ENCODE results near the gene VAV1.

DNA sequence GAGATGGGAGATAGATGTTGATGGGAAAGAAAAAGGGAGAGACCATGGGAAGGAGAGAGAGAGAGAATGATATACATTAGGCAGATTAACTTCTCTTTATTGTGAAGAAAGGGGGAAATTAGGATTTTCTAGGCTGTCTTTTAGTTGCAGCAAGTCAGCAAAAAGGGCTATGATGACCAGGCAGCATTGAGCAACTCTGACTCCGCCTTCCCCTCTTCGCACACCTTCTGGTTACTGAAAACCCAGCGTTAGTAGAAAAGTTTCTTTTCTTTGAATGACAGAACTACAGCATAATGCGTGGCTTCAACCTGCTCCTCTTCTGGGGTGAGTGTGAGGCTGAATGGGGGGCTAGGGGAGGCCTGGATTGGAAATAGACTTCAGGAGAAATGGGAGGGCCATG, 114.8 kb downstream of the VAV1 start, which contains the start of gene ADGRE1:
- TF ChIP-seq, protein P1, sequence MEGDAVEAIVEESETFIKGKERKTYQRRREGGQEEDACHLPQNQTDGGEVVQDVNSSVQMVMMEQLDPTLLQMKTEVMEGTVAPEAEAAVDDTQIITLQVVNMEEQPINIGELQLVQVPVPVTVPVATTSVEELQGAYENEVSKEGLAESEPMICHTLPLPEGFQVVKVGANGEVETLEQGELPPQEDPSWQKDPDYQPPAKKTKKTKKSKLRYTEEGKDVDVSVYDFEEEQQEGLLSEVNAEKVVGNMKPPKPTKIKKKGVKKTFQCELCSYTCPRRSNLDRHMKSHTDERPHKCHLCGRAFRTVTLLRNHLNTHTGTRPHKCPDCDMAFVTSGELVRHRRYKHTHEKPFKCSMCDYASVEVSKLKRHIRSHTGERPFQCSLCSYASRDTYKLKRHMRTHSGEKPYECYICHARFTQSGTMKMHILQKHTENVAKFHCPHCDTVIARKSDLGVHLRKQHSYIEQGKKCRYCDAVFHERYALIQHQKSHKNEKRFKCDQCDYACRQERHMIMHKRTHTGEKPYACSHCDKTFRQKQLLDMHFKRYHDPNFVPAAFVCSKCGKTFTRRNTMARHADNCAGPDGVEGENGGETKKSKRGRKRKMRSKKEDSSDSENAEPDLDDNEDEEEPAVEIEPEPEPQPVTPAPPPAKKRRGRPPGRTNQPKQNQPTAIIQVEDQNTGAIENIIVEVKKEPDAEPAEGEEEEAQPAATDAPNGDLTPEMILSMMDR (IDR thresholded peaks at IDR 0.05), result no peak
- TF ChIP-seq POLR2A (IDR thresholded peaks at IDR 0.05), result no peak
